Type B pancreatic cell (in vitro differentiated cells): ENCODE results near the gene TOPBP1. TPM values are rescaled to one million over a fixed set of nuclear protein-coding genes. Genes with fewer than 3 reads are reported as not detected.

ENCODE experiments used
- DNase-seq: peaks from one replicate; pipeline ENCODE4 v3.0.0; 2021; ENCODE audit warnings: mixed read lengths; ENCODE audit not compliant: unreplicated experiment; ENCODE audit errors: extremely low spot score
- H3K27ac Mint-ChIP-seq: 2 replicates; pipeline ENCODE4 v1.8.0; 2021; ENCODE audit warnings: mild to moderate bottlenecking, mixed read lengths
- H3K27me3 Mint-ChIP-seq: 2 replicates; pipeline ENCODE4 v1.8.0; 2021; ENCODE audit warnings: mixed read lengths
- H3K36me3 Mint-ChIP-seq: 2 replicates; pipeline ENCODE4 v1.8.0; 2021; ENCODE audit warnings: mixed read lengths
- H3K4me1 Mint-ChIP-seq: one replicate; pipeline ENCODE4 v1.8.0; 2021; ENCODE audit warnings: mixed read lengths; ENCODE audit not compliant: unreplicated experiment
- H3K4me3 Mint-ChIP-seq: 2 replicates; pipeline ENCODE4 v1.8.0; 2021; ENCODE audit warnings: mild to moderate bottlenecking, mixed read lengths
- H3K9me3 Mint-ChIP-seq: 2 replicates; pipeline ENCODE4 v1.8.0; 2021; ENCODE audit warnings: mixed read lengths
- total RNA-seq: library from RNA; stranded (reverse); gene quantifications from 2 replicates; pipeline ENCODE4 v1.2.1, GENCODE V29; 2021; ENCODE audit warnings: low replicate concordance
- TF ChIP-seq, protein P1 (sequence below): fragments of 200-600 bp; sonication (generic); conservative IDR thresholded peaks from 2 replicates; pipeline ENCODE4 v1.5.0; 2021; ENCODE audit warnings: antibody characterized with exemption, mild to moderate bottlenecking

Gene TOPBP1
- total RNA-seq, 1 donor from 2014 or later = 44.4 TPM

DNA sequence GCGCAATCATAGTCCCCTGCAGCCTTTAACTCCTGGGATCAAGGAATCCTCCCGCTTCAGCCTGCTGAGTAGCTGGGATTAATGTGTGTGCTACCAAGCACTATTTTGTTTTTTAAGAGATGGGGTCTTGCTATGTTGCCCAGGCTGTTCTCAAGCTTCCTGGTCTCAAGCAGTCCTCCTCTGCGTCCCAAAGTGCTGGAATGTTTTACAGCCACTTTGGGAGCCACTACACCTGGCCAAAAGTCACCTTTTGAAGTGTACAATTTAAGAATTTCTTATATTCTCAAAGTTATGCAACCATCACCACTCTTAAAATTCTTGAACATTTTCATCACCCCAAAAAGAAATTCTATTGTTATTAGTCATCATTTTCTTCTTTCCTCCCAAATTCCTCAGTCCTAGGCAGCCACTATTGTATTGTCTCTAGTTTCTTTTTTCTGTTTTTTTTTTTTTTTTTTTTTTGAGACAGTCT, 70.4 kb downstream of the TOPBP1 start:
- Mint-ChIP-seq H3K4me1 (no peaks in the 10 kb centered on the region), H3K27me3 (no peaks in the 10 kb centered on the region)
- DNase-seq = no peak

DNA sequence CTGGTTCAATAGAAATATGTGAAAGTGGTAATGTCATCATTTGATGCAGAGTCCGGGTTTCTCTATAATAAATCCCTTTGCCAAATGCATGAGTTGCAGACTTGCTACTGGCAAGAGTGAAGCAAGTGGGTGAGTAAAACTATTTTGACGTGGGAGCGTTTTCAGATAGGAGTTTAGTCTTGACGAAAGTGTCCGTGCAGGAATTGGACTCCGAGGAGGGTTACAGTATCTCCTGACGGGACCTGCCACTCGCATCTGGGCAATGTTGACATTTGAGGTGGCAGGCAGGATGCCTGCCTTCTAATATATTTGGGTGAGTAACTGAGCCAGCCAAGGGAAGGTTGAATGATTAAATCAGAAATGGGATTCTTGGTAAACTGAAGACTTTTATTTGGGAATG, 72.2 kb downstream of the TOPBP1 start:
- Mint-ChIP-seq H3K36me3 (peaks cover 27% of the 10 kb centered on the region), H3K27ac (no peak overlapping the region), H3K27me3 (no peaks in the 10 kb centered on the region), H3K9me3 (no peaks in the 10 kb centered on the region), H3K4me1 (no peaks in the 10 kb centered on the region), H3K4me3 (no peak overlapping the region)
- DNase-seq = no peak
- TF ChIP-seq, protein P1, sequence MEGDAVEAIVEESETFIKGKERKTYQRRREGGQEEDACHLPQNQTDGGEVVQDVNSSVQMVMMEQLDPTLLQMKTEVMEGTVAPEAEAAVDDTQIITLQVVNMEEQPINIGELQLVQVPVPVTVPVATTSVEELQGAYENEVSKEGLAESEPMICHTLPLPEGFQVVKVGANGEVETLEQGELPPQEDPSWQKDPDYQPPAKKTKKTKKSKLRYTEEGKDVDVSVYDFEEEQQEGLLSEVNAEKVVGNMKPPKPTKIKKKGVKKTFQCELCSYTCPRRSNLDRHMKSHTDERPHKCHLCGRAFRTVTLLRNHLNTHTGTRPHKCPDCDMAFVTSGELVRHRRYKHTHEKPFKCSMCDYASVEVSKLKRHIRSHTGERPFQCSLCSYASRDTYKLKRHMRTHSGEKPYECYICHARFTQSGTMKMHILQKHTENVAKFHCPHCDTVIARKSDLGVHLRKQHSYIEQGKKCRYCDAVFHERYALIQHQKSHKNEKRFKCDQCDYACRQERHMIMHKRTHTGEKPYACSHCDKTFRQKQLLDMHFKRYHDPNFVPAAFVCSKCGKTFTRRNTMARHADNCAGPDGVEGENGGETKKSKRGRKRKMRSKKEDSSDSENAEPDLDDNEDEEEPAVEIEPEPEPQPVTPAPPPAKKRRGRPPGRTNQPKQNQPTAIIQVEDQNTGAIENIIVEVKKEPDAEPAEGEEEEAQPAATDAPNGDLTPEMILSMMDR = no peak

More for the DNA sequence above, 70.4 kb downstream of the TOPBP1 start:
- Mint-ChIP-seq H3K27ac (peak overlapping the region; percentile 8), H3K36me3 (peaks cover 25% of the 10 kb centered on the region), H3K4me3 (no peak overlapping the region), H3K9me3 (no peaks in the 10 kb centered on the region)
- TF ChIP-seq, protein P1 = no peak

DNA sequence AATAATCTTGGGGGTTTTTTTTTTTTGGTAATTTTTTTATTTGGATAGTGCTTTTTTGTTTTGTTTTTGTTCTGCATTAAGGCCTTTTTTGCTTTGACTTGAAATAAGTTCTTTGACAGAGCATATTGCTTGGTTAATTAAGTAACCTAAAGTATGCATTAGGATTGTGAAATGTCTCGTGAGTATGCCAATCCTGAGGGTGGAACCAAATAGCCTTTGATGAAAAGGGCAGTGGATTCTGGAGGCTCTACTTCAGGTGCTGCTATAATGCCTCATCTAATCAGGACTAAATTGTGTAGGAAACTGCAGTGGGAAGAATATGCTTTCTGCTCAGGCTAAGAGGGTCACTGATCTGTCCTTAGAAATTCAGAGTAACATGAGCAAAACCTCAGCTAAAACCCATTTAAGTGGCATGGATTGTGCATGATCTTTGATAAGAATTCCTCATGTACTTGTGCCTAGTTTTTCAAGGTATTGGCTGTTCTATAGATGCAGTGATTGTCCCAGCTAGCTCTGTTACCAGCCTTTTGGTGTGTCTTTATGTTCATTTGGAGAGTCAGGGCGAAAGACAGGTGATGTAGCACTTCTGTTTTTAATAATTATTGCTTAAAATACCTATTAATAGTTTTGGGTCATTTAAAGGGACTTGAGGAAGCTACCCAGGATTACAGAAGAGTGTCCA, 72.8 kb downstream of the TOPBP1 start:
- Mint-ChIP-seq H3K36me3 (peaks cover 28% of the 10 kb centered on the region), H3K4me1 (no peaks in the 10 kb centered on the region), H3K27me3 (no peaks in the 10 kb centered on the region), H3K27ac (no peak overlapping the region), H3K9me3 (no peaks in the 10 kb centered on the region), H3K4me3 (no peak overlapping the region)
- TF ChIP-seq, protein P1 = no peak
- no peak for DNase-seq

DNA sequence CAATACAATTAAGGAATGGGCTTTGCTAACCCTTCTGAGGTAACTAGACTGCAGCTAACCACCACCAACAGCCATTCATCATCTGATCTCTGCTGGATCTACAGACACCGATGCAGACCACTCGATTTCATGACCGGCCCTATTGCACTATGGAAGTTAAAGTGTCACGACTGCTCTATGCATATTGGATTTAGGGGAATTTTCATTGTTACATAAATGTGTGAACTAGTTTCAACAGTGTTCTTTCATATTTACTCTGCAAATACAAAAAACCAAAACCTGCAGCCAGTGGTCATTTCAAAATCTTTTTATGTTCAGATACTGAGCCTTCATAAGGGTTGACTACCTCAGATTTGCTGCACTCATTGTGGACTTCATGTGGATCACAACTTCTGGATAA, 73.7 kb downstream of the TOPBP1 start:
- TF ChIP-seq, protein P1 = no peak
- H3K27ac Mint-ChIP-seq = no peak overlapping the region

DNA sequence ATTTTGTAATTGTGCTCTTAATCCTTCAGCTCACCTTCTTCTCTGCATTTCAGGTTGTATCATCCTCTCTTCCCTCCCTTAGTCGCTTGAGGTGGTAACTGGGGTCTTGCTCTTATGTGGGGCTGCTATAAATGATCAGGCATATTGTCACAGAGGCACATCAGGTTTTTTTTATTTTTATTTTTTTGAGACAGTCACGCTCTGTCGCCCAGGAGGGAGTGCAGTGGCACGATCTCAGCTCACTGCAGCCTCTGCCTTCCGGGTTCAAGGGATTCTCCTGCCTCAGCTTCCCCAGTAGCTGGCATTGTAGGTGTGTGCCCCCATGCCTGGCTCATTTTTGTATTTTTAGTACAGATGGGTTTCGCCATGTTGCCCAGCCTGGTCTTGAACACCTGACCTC, 78.3 kb downstream of the TOPBP1 start:
- peaks cover 7% of the 10 kb centered on the region for H3K4me1 Mint-ChIP-seq
- H3K27ac Mint-ChIP-seq = no peak overlapping the region
- DNase-seq = no peak
- no peaks in the 10 kb centered on the region for H3K9me3 Mint-ChIP-seq
- H3K27me3 Mint-ChIP-seq = no peaks in the 10 kb centered on the region
- TF ChIP-seq, protein P1 = no peak
- no peak overlapping the region for H3K4me3 Mint-ChIP-seq
- H3K36me3 Mint-ChIP-seq = peaks cover 19% of the 10 kb centered on the region

More for the DNA sequence above, 73.7 kb downstream of the TOPBP1 start:
- H3K36me3 Mint-ChIP-seq = peaks cover 28% of the 10 kb centered on the region
- DNase-seq = no peak
- H3K4me3 Mint-ChIP-seq = no peak overlapping the region
- no peaks in the 10 kb centered on the region for H3K9me3 Mint-ChIP-seq
- H3K4me1 Mint-ChIP-seq = no peaks in the 10 kb centered on the region
- H3K27me3 Mint-ChIP-seq = no peaks in the 10 kb centered on the region
